OCI-LY1 (cell line): ENCODE data around the gene OSTM1.

Experiments used
- EZH2 ChIP-seq: fragments of 200-600 bp; sonication (generic), shearing (Covaris generic); IDR thresholded peaks from 2 replicates; pipeline ENCODE4 v1.8.0; 2017; ENCODE audit warnings: borderline replicate concordance, mixed run types, mild to moderate bottlenecking, antibody characterized with exemption, low read length, moderate library complexity, mixed read lengths
- TF ChIP-seq, protein P1 (sequence below): fragments of 200-600 bp; sonication (generic), shearing (Covaris generic); IDR thresholded peaks from 2 replicates; pipeline ENCODE4 v1.5.1; 2017; ENCODE audit warnings: mild to moderate bottlenecking, antibody characterized with exemption, low read length, moderate library complexity, mixed read lengths

DNA sequence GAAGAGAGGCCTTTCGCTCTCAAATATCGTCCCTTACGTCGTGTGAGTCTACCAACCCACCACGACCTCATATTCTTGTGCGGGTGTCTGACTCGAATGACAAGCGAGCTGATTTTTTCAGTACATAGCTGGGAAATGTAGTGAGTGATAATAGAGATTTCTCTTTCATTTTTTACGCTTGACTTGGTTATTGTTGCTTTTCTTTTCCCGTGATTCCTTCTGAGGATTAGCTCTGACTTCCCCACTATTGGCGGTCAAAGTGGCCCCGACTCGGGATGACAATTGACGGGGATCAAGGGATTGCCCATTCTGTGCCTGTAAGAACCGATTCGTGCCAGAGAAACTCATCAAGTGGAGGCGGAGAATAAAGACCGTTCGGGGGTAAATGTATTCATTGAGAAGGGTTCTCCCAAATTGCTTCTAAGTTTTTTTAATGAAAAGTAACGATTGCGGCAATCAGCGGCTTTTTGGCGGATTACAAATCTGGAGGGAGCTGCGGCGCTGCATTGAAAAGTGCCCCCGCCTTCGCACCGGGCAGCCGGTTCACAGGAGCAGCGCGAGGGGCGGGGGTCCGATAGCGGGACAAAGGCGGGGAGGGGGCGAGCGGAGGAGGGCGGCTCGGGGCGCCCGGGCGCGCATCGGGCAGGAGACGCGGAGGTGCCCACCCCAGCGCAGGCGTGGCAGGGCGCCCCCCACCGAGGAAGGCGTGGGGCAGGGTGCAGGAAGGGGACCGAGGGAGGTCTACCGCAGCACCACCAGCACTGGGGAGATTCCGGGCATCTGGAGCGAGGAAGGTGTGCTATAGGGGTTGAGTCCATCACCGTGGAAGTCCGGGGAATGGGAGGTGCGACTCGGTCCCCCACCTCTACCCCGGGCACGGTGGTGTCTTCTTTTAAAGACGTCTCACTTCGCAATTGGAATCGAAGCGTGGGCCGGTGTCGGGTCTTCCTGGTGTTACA lies 44.5 kb upstream of the OSTM1 start:
- TF ChIP-seq EZH2, result peak; percentile 97; the same call in 1 of the 2 replicates
- TF ChIP-seq, protein P1, sequence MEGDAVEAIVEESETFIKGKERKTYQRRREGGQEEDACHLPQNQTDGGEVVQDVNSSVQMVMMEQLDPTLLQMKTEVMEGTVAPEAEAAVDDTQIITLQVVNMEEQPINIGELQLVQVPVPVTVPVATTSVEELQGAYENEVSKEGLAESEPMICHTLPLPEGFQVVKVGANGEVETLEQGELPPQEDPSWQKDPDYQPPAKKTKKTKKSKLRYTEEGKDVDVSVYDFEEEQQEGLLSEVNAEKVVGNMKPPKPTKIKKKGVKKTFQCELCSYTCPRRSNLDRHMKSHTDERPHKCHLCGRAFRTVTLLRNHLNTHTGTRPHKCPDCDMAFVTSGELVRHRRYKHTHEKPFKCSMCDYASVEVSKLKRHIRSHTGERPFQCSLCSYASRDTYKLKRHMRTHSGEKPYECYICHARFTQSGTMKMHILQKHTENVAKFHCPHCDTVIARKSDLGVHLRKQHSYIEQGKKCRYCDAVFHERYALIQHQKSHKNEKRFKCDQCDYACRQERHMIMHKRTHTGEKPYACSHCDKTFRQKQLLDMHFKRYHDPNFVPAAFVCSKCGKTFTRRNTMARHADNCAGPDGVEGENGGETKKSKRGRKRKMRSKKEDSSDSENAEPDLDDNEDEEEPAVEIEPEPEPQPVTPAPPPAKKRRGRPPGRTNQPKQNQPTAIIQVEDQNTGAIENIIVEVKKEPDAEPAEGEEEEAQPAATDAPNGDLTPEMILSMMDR, result no peak
